ENCODE measurements around the gene INHA. TPM values are rescaled to one million over a fixed set of nuclear protein-coding genes. Genes with fewer than 3 reads are reported as not detected.

The INHA gene
- total RNA-seq, 8 experiments from 2014 or later: 0.28 to 2.3 (median 1.3) TPM

DNA sequence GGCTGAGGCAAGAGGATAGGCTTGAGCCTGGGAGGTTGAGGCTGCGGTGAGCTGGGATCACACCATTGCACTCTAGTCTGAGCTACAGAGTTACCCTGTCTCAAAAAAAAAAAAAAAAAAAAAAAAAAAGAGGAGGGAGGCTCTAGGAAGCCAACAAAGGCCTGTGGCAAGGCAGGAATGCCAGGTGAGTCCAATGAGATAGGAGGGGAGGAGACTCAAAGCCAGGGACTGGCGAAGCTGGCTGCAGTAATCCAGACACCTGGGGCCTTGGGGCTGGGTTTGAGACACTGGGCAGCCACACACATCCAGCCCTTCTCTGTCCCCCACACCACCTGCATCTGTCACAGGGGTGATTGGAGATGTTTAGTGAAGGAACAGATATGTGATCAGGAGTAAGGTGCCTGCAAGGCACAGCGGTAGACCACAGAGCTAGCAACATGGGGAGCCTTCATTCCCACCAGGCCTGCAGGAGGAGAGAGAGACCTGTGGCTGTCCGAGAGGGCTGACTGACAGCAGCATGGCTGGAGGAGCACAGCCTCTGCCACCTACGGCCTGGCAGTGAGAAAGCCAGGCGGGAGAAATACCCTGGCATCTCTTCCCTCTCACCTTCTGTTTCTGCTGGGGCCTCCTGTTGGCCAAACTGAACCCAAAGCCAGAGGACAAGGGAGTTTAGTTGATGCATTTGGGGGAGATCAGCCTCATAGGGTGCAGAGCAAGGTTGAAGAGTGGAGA lies 38.0 kb upstream of the INHA start:
- in situ Hi-C loops (cut with MboI; ENCODE audit: low pct_unique_long_range_greater_than_20kb in 2 of 9, low sequenced_read_pairs in 9 of 9, unreplicated experiment in 9 of 9): loop anchor here in 4 of 9 experiments (5.0 to 10.0 kb wide), 3 partner anchors 59 to 132 kb away; no protein-coding TSS in a partner anchor
- no peak overlapping the region for H3K4me3 ChIP-seq
- 85 to 100% (median 100%) methylated on average over 1 to 4 of the region's 6 CpGs; no CpG with 5 or more reads in 4 of the 10 experiments for WGBS, 10 experiments
- no peak overlapping the region for H3K27ac ChIP-seq
- H3K4me1 ChIP-seq (replicated peaks in 1 of 2): peaks cover 22 to 24% of the 10 kb centered on the region in 2 donors
- no peak for ATAC-seq (replicated peaks in 6 of 8)

DNA sequence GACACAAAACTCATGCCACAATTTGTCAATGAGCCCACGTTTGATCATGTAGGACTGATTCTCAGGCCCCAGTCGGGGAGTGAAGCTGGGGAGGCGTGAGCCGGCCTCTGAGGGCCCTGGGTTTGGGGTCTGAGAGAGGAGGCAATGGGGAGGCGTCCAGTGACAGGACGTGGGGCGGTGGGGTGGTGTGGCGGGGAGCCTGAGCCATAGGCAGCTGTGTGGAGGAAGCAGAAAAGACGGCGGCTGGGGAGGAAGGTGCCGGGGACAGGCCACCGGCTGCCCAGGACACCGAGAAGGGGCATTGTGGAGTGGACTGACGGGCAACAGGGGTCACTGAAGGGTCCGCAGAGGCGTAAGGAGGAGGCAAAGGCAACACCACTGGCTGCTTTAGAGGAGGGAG lies 35.7 kb upstream of the INHA start:
- Histone ChIP-seq H3K4me3 (no peak overlapping the region), H3K27ac (no peak overlapping the region), H3K4me1 (replicated peaks in 1 of 2) (peaks cover 10 to 13% of the 10 kb centered on the region in 2 donors)
- in situ Hi-C loops (cut with MboI; ENCODE audit: low pct_unique_long_range_greater_than_20kb in 2 of 9, low sequenced_read_pairs in 9 of 9, unreplicated experiment in 9 of 9): loop anchor here in 2 of 9 experiments (10.0 kb wide), 2 partner anchors 62 to 132 kb away; no protein-coding TSS in a partner anchor
- ATAC-seq (replicated peaks in 6 of 8): no peak
- WGBS, 10 experiments: 40 to 100% (median 96%) methylated on average over 1 to 5 of the region's 16 CpGs; no CpG with 5 or more reads in 7 of the 10 experiments

DNA sequence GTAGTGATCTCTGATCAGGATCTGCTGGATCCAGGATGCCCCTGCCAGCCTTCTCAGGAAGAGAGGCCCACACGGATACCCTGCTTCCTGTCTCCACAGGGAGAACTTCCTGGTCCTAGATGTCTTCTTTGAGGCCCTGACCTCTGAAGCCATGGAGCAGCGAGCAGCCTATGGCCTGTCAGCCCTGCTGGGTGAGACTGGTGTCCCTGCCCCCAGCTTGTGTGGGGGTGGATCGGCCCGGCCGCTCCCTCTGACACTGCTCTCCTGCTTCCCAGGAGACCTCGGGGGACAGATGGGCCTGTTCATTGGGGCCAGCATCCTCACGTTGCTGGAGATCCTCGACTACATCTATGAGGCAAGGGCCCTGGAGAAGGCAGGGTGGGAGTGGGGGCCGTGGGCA lies 35.1 kb upstream of the INHA start:
- in situ Hi-C loops (cut with MboI; ENCODE audit: low pct_unique_long_range_greater_than_20kb in 2 of 9, low sequenced_read_pairs in 9 of 9, unreplicated experiment in 9 of 9): loop anchor here in 2 of 9 experiments (10.0 kb wide), 2 partner anchors 62 to 132 kb away; no protein-coding TSS in a partner anchor
- peaks cover 10 to 13% of the 10 kb centered on the region in 2 donors for H3K4me1 ChIP-seq (replicated peaks in 1 of 2)
- no peak overlapping the region for H3K4me3 ChIP-seq
- 50 to 83% methylated on average over 1 of the region's 9 CpGs; no CpG with 5 or more reads in 8 of the 10 experiments for WGBS, 10 experiments
- ATAC-seq (replicated peaks in 6 of 8): no peak
- no peak overlapping the region for H3K27ac ChIP-seq

GRCh38 chr2:219537657-219538488 lies 34.2 kb upstream of the INHA start:
- Histone ChIP-seq H3K4me3 (no peak overlapping the region), H3K4me1 (replicated peaks in 1 of 2) (peaks cover 10 to 15% of the 10 kb centered on the region in 2 donors), H3K27ac (no peak overlapping the region)
- peak; percentile 14 to 62 (median 52) for ATAC-seq (replicated peaks in 6 of 8)
- in situ Hi-C loops (cut with MboI; ENCODE audit: low pct_unique_long_range_greater_than_20kb in 2 of 9, low sequenced_read_pairs in 9 of 9, unreplicated experiment in 9 of 9): loop anchor here in 2 of 9 experiments (10.0 kb wide), 2 partner anchors 63 to 133 kb away; no protein-coding TSS in a partner anchor
- WGBS, 10 experiments: 52 to 92% (median 63%) methylated on average over 1 to 3 of the region's 15 CpGs; no CpG with 5 or more reads in 6 of the 10 experiments

DNA sequence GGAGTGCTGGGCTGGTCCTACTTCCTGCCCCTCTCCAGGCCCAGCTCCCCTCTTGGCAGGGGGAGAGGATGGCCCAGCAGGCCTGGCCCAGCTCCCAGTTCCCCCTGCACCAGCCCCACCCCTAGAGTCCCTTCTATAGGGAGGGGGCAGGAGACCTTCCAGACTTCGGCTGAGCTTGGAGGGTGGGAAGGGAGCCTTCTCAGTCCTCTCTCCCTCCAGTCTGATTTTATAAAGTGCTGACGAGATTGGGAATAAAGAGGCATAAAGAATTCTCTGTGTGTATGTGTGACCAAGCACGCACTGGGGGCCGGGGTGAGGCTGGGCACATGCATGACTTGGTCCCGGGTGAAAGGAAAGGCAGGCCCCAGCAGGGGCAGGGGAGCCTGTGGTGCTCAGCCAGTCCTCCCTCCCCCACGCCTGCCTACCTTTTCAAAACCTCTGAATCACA lies 33.6 kb upstream of the INHA start:
- Histone ChIP-seq H3K27ac (no peak overlapping the region), H3K4me3 (no peak overlapping the region), H3K4me1 (replicated peaks in 1 of 2) (peaks cover 10 to 15% of the 10 kb centered on the region in 2 donors)
- in situ Hi-C loops (cut with MboI; ENCODE audit: low pct_unique_long_range_greater_than_20kb in 2 of 9, low sequenced_read_pairs in 9 of 9, unreplicated experiment in 9 of 9): loop anchor here in 2 of 9 experiments (10.0 kb wide), 2 partner anchors 64 to 134 kb away; no protein-coding TSS in a partner anchor
- 24 to 100% (median 68%) methylated on average over 1 to 4 of the region's 6 CpGs; no CpG with 5 or more reads in 6 of the 10 experiments for WGBS, 10 experiments
- ATAC-seq (replicated peaks in 6 of 8): peak in 7 of 8 experiments; percentile 4 to 53 (median 35)

DNA sequence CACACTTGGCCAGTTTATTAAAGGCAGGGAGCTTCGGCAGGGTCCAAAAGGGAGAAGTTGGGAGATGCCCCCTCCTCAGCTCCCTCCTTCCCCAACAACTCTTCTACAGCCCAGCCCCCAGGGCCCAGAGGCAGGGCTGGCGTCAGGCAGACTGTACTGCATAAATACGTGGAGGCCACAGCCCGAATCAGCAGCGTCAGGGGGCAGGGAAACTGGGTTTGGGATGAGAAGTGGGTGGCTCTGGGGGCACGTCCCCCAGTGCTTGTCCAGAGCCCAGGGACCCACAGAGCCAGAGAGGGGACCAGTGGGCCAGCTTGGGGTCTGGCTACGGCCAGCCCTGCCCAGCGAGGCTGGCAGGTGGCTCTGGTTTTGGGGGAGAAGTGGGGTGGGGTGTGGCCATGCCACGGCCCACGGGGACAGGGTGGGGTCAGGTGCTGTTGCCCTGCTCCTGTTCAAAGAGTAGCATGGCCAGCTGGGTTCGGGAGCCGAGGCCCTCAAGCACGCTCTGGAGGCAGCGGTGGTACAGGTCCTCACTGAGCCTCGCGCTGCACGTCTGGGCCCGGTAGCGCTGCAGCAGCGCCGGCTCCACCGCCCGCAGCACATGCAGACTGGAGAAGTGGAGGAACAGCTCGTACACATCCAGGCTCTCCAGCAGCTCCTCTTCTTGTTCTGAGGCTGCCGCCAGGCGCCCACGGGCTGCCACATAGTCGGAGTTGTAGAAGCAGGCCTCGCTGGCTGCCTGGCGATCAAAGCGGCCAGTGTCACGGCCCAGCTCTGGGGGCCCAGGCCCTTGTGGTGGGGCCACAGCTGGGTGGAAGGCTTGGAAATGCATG lies 32.9 kb upstream of the INHA start:
- ATAC-seq (replicated peaks in 6 of 8): no peak
- in situ Hi-C loops (cut with MboI; ENCODE audit: low pct_unique_long_range_greater_than_20kb in 2 of 9, low sequenced_read_pairs in 9 of 9, unreplicated experiment in 9 of 9): loop anchor here in 2 of 9 experiments (10.0 kb wide), 2 partner anchors 64 to 134 kb away; no protein-coding TSS in a partner anchor

DNA sequence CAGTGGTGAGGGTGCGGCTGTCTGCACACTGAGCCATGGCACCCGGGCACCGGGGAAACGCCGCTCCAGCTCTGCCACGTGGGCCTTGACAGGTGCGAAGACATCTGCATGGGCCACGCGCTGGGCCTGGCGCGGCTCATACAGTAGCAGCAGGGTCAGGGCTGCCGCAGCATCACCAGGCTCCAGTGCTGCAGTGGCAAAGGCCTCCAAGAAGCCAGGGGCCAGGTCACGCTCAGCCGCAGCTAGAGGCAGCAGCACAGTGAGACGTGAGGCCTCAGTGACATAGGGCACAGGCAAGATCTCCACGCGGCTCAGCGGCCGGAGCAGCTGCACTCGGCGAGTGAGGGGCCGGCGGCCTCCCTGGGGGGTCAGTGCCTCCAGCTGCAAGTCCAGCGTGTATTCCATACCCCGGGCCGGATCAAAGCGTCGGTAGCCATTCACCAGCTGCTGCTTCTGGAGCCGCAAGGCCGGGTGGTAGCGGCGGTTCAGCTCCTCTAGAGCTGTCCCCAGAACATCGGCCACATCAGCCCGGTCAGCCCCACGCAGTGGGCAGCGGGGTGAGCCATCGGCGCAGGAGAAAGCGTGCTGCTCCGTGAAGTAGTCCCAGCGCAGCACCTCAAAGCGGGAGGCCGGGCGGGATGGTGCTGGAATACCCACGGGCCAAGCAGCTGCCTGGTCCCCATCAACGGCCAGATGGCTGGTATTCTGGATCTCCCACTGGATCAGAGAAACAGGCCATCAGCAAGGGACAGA lies 32.0 kb upstream of the INHA start:
- in situ Hi-C loops (cut with MboI; ENCODE audit: low pct_unique_long_range_greater_than_20kb in 2 of 9, low sequenced_read_pairs in 9 of 9, unreplicated experiment in 9 of 9): loop anchor here in 2 of 9 experiments (10.0 kb wide), 2 partner anchors 65 to 135 kb away; no protein-coding TSS in a partner anchor

More for the DNA sequence above, 32.9 kb upstream of the INHA start:
- peaks cover 10 to 15% of the 10 kb centered on the region in 2 donors for H3K4me1 ChIP-seq (replicated peaks in 1 of 2)
- WGBS, 10 experiments: 80 to 93% methylated on average over 1 to 3 of the region's 32 CpGs; no CpG with 5 or more reads in 8 of the 10 experiments
- no peak overlapping the region for H3K27ac ChIP-seq
- no peak overlapping the region for H3K4me3 ChIP-seq

GRCh38 chr2:219540784-219541504 lies 31.2 kb upstream of the INHA start:
- WGBS, 10 experiments: 63 to 91% (median 85%) methylated on average over 2 to 11 of the region's 12 CpGs; no CpG with 5 or more reads in 3 of the 10 experiments
- Histone ChIP-seq H3K4me1 (replicated peaks in 1 of 2) (peaks cover 16 to 22% of the 10 kb centered on the region in 2 donors), H3K4me3 (peak overlapping the region in 1 of 5 donors; percentile 87), H3K27ac (no peak overlapping the region)
- ATAC-seq (replicated peaks in 6 of 8): no peak
- in situ Hi-C loops (cut with MboI; ENCODE audit: low pct_unique_long_range_greater_than_20kb in 2 of 9, low sequenced_read_pairs in 9 of 9, unreplicated experiment in 9 of 9): no loop called here

More for the DNA sequence above, 32.0 kb upstream of the INHA start:
- no peak overlapping the region for H3K4me3 ChIP-seq
- H3K27ac ChIP-seq: no peak overlapping the region
- 77 to 100% (median 93%) methylated on average over 2 to 7 of the region's 46 CpGs; no CpG with 5 or more reads in 4 of the 10 experiments for WGBS, 10 experiments
- H3K4me1 ChIP-seq (replicated peaks in 1 of 2): peaks cover 14 to 21% of the 10 kb centered on the region in 2 donors
- no peak for ATAC-seq (replicated peaks in 6 of 8)

DNA sequence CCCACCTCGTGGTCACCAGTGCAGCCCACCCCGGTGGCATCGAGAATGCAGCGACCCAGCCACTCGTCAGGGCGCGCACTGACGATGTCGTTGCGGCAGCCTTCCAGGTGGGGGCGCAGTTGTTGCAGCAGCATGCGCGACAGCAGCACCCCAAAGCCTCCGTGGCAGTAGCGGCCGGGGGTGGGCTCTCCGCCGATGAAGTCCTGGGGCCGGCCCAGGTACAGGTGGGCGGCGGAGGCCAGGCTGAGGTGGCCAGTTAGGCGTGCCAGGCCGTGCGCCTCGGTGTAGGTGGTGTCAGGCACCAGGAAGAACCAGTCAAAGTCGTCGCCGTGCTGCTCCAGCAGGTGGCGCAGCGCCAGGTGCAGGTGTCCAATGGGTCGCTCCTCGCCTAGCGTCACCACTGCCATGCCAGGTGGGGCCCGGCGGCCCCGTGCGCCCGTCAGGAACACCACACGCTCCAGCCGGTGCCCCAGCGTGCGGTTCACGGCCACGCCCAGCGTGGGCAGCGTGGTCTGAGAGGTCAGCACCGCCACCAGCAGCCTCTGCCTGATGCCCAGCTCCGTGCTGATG lies 30.4 kb upstream of the INHA start:
- 0 to 30% (median 0%) methylated on average over 1 to 3 of the region's 48 CpGs; no CpG with 5 or more reads in 7 of the 10 experiments for WGBS, 10 experiments
- in situ Hi-C loops (cut with MboI; ENCODE audit: low pct_unique_long_range_greater_than_20kb in 2 of 9, low sequenced_read_pairs in 9 of 9, unreplicated experiment in 9 of 9): no loop called here
- no peak overlapping the region for H3K27ac ChIP-seq
- peaks cover 16 to 22% of the 10 kb centered on the region in 2 donors for H3K4me1 ChIP-seq (replicated peaks in 1 of 2)
- peak in 6 of 8 experiments; percentile 0 to 26 (median 8) for ATAC-seq (replicated peaks in 6 of 8)
- peak overlapping the region; percentile 6 to 90 (median 62) for H3K4me3 ChIP-seq

- peak overlapping the region; percentile 79 to 91 for H3K27ac ChIP-seq
- peak overlapping the region; percentile 62 to 90 (median 81) for H3K4me3 ChIP-seq
- peak in 5 of 8 experiments; percentile 24 to 49 (median 35) for ATAC-seq (replicated peaks in 6 of 8)
- H3K4me1 ChIP-seq (replicated peaks in 1 of 2): peaks cover 11 to 16% of the 10 kb centered on the region in 2 donors
- in situ Hi-C loops (cut with MboI; ENCODE audit: low pct_unique_long_range_greater_than_20kb in 2 of 9, low sequenced_read_pairs in 9 of 9, unreplicated experiment in 9 of 9): no loop called here
- 0 to 2% (median 1%) methylated on average over 4 to 44 of the region's 66 CpGs; no CpG with 5 or more reads in 6 of the 10 experiments for WGBS, 10 experiments
Measured at GRCh38 chr2:219542931-219543595, 29.0 kb upstream of the INHA start.

Data from motor neuron (in vitro differentiated cells).